GM12878 (cell line): ENCODE data around the gene APOBEC3H. TPM values are rescaled to one million over a fixed set of nuclear protein-coding genes. Genes with fewer than 3 reads are reported as not detected.

Experiments
- ATAC-seq: fragments of 200-7000 bp; cut with Tn5 transposase; 3 replicates; pipeline ENCODE4 v1.9.1; 2020; ENCODE audit warnings: mild to moderate bottlenecking, moderate library complexity
- BruUV-seq: library from RNA; stranded (reverse); fragments of 400-500 nt; replicated peaks from 2 replicates; lab custom pipeline; 2021; lab: Mats Ljungman, UMichigan
- CTCF ChIA-PET: fragments of 300-600 bp; sonication (Branson Sonifier 250); formaldehyde crosslinking; extraction: SDS; loops from one replicate; lab custom pipeline; 2021; ENCODE audit warnings: inconsistent platforms; lab: Yijun Ruan, JAX
- POLR2A ChIA-PET: fragments of 350-600 bp; formaldehyde crosslinking; extraction: SDS; loops from one replicate; lab custom pipeline; 2021; ENCODE audit warnings: inconsistent platforms; lab: Charles Lee
- RAD21 ChIA-PET: fragments of 300-600 bp; sonication (Branson Sonifier 250); formaldehyde crosslinking; loops from one replicate; lab custom pipeline; 2023; ENCODE audit warnings: antibody characterized with exemption; ENCODE audit not compliant: unreplicated experiment; lab: Charles Lee
- SMC1A ChIA-PET: fragments of 300-600 bp; sonication (Branson Sonifier 250); formaldehyde crosslinking; loops from one replicate; lab custom pipeline; 2023; ENCODE audit not compliant: unreplicated experiment, uncharacterized antibody; lab: Charles Lee
- DNase-seq: peaks from one replicate; pipeline ENCODE4 v3.0.0-alpha.2; 2011; ENCODE audit warnings: low read depth, low spot score
- FAIRE-seq: peaks from 3 replicates; lab custom pipeline; 2011; peaks lifted over from hg19 to GRCh38; lab: Jason Lieb, UNC
- H2AFZ ChIP-seq: 2 replicates; pipeline ENCODE4 v1.6.0; 2011; ENCODE audit warnings: low read depth, low read length, control low read depth; ENCODE audit not compliant: control insufficient read depth
- H3K27ac ChIP-seq: 2 replicates; pipeline ENCODE4 v1.5.1; 2011; ENCODE audit warnings: control low read depth; ENCODE audit not compliant: control insufficient read depth, insufficient read depth
- H3K27me3 ChIP-seq, 2 experiments: replicated peaks in 1 of 2; 2 replicates each; pipeline versions ENCODE4 v1.6.0 to v1.6.1; 2011; ENCODE audit warnings: low read length in 1 of 2; ENCODE audit not compliant: control insufficient read depth in 2 of 2, insufficient read depth in 2 of 2
- H3K36me3 ChIP-seq, 2 experiments: 2 replicates each; pipeline ENCODE4 v1.5.1; 2011; ENCODE audit warnings: low read length in 1 of 2; ENCODE audit not compliant: control insufficient read depth in 2 of 2, insufficient read depth in 2 of 2
- H3K4me1 ChIP-seq: 2 replicates; pipeline ENCODE4 v1.6.1; 2011; ENCODE audit warnings: mild to moderate bottlenecking, low read length, moderate library complexity, mixed read lengths; ENCODE audit not compliant: control insufficient read depth, insufficient read depth
- H3K4me2 ChIP-seq: 2 replicates; pipeline ENCODE4 v1.6.0; 2011; ENCODE audit warnings: control low read depth; ENCODE audit not compliant: control insufficient read depth, insufficient read depth
- H3K4me3 ChIP-seq: fragments of 200-600 bp; sonication (generic); 2 replicates; pipeline ENCODE4 v1.5.1; 2016
- H3K79me2 ChIP-seq: 2 replicates; pipeline ENCODE4 v1.6.0; 2011; ENCODE audit warnings: low read length; ENCODE audit not compliant: control insufficient read depth, insufficient read depth
- H3K9ac ChIP-seq: 2 replicates; pipeline ENCODE4 v1.8.0; 2011; ENCODE audit warnings: low read length, control low read depth, mixed read lengths; ENCODE audit not compliant: control insufficient read depth, insufficient read depth
- H3K9me3 ChIP-seq: replicated peaks from 3 replicates; pipeline ENCODE4 v1.5.1; 2011; ENCODE audit warnings: mild to moderate bottlenecking, low read length; ENCODE audit not compliant: control insufficient read depth, insufficient read depth
- H4K20me1 ChIP-seq: 2 replicates; pipeline ENCODE4 v1.6.0; 2011; ENCODE audit not compliant: control insufficient read depth, insufficient read depth
- CBX3 ChIP-seq: fragments of 200-600 bp; sonication (generic); IDR thresholded peaks from 2 replicates; pipeline ENCODE4 v1.6.1; 2016; ENCODE audit warnings: low read depth, borderline replicate concordance
- DPF2 ChIP-seq: fragments of 450-650 bp; IDR thresholded peaks from 2 replicates; pipeline ENCODE4 v1.6.1; 2017; ENCODE audit warnings: mild to moderate bottlenecking
- GATAD2B ChIP-seq: fragments of 450-650 bp; conservative IDR thresholded peaks from 2 replicates; pipeline ENCODE4 v1.6.1; 2017; ENCODE audit warnings: low read depth, mild to moderate bottlenecking, moderate library complexity
- MEF2B ChIP-seq: fragments of 450-650 bp; IDR thresholded peaks from 2 replicates; pipeline ENCODE4 v1.6.1; 2018; ENCODE audit warnings: mild to moderate bottlenecking, moderate library complexity; ENCODE audit not compliant: partially characterized antibody, poor library complexity, severe bottlenecking
- RELA ChIP-seq: fragments of 450-650 bp; IDR thresholded peaks from 2 replicates; pipeline ENCODE4 v1.8.0; 2014; ENCODE audit warnings: borderline replicate concordance; ENCODE audit not compliant: partially characterized antibody
- TARDBP ChIP-seq: IDR thresholded peaks from 2 replicates; pipeline ENCODE4 v1.6.1; 2016; ENCODE audit warnings: borderline replicate concordance
- TBL1XR1 ChIP-seq: IDR thresholded peaks from 2 replicates; pipeline ENCODE4 v1.6.1; 2012; ENCODE audit warnings: low read depth, low read length, improper control_type of control experiment
- TCF7 ChIP-seq: IDR thresholded peaks from 2 replicates; pipeline ENCODE4 v1.6.1; 2014; ENCODE audit warnings: antibody characterized with exemption, borderline replicate concordance
- YY1 ChIP-seq: IDR thresholded peaks from 2 replicates; pipeline ENCODE4 v1.6.1; 2011; ENCODE audit warnings: low read depth, mild to moderate bottlenecking, low read length
- ZBED1 ChIP-seq: IDR thresholded peaks from 2 replicates; pipeline ENCODE4 v1.6.1; 2016; ENCODE audit warnings: borderline replicate concordance
- ZNF24 ChIP-seq: fragments of 450-650 bp; IDR thresholded peaks from 2 replicates; pipeline ENCODE4 v1.6.1; 2017; ENCODE audit warnings: antibody characterized with exemption, mild to moderate bottlenecking
- ZZZ3 ChIP-seq: IDR thresholded peaks from 2 replicates; pipeline ENCODE4 v1.6.1; 2011; ENCODE audit warnings: low read depth; ENCODE audit not compliant: control insufficient read depth, insufficient read length
- WGBS: methylation state at CpG from one replicate; pipeline ENCODE4 v1.1.6; 2016; ENCODE audit warnings: low lambda C conversion rate; ENCODE audit not compliant: insufficient replicate concordance, insufficient coverage; ENCODE audit errors: missing lambda C conversion rate; 5-methylcytosine and 5-hydroxymethylcytosine counted together
- in situ Hi-C: fragments of 300-500 bp; cut with MboI; formaldehyde crosslinking; loops from 9 replicates; pipeline ENCODE4 v1.14.3; 2018; ENCODE audit warnings: mixed read lengths
- intact Hi-C: fragments of 100-400 bp; cut with micrococcal nuclease; formaldehyde crosslinking; loops from one replicate; pipeline ENCODE4 v1.14.2; 2022; ENCODE audit not compliant: unreplicated experiment
- polyA plus RNA-seq, 11 experiments: library from polyadenylated mRNA; depleted of rRNA in 4 of 11; unstranded in 6 of 11; stranded (reverse) in 5 of 11; fragments of >200 nt; fragmentation: Nextera tagmentation in 4 of 11; fragmentation: Illumina TruSeq in 1 of 11; extraction: Ambion mirVana in 4 of 11; extraction: Trizol in 1 of 11; gene quantifications; 1 replicate in 1 of 11; 2 replicates in 10 of 11; pipeline versions ENCODE4 v1.2.1 to v1.2.3, GENCODE V29; 2011 to 2016; ENCODE audit warnings: inconsistent platforms in 2 of 11, missing spikeins in 2 of 11, low read depth in 1 of 11
- total RNA-seq, 4 experiments: library from RNA; depleted of rRNA in 3 of 4; stranded (reverse); fragments of >200 nt in 3 of 4; fragmentation: Illumina TruSeq in 1 of 4; extraction: Trizol in 1 of 4; gene quantifications; 2 replicates each; pipeline versions ENCODE4 v1.2.1 to v1.2.3, GENCODE V29; 2013 to 2021
- TF ChIP-seq, protein P1 (sequence below): IDR thresholded peaks from 2 replicates; pipeline ENCODE4 v1.6.1; 2012; ENCODE audit warnings: low read depth, low read length, improper control_type of control experiment
- TF ChIP-seq, protein P2 (sequence below): fragments of 150-350 bp; IDR thresholded peaks from 2 replicates; pipeline ENCODE4 v1.6.1; 2014; ENCODE audit warnings: mild to moderate bottlenecking, low read depth, low read length
- TF ChIP-seq, protein P3 (sequence below): fragments of 450-650 bp; IDR thresholded peaks from 2 replicates; pipeline ENCODE4 v1.6.1; 2014; ENCODE audit warnings: mild to moderate bottlenecking

APOBEC3H gene
- total and polyA plus RNA-seq, 10 of the 15 experiments (the other 5 are each of a cell fraction or from before 2014, with no cell fraction given): 7.5 to 23.0 (median 14.8) TPM

DNA sequence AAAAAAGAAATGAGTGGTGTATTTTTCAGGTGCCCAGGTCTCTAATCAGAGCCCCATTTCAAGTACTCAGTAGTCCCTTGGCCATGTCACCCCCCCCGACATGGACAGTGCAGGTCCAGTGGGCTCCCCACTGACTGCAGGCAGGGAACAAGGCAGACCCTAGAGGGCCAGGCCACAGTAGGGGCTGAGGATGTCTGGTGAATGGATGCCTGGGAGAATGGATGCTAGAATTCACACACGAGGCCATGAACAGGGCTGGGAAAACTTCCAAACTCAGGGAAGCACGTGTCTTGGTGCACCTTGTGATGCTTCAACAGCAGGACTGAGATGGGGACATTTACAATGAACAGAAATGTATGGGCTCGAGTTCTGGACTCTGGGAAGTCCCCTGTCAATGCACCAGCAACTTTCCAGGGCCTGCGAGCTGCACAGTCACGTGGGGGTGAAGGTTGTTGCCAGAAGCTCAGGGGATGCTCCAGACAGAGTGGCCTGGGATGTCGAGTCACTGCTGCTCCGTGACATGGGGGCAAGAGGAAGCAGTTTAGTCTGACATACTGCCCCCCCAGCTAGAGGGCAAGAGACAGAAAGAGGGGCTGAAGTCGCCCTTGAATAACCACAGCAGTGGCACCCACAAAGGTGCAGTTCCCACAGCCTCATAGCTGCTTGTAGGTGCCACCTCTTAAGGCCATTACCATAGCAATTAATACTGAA, 16.8 kb upstream of the APOBEC3H start (continued):
- TF ChIP-seq TBL1XR1: no peak
- TF ChIP-seq TCF7: no peak
- TF ChIP-seq ZBED1: no peak
- TF ChIP-seq ZNF24: no peak
- TF ChIP-seq, protein P1, sequence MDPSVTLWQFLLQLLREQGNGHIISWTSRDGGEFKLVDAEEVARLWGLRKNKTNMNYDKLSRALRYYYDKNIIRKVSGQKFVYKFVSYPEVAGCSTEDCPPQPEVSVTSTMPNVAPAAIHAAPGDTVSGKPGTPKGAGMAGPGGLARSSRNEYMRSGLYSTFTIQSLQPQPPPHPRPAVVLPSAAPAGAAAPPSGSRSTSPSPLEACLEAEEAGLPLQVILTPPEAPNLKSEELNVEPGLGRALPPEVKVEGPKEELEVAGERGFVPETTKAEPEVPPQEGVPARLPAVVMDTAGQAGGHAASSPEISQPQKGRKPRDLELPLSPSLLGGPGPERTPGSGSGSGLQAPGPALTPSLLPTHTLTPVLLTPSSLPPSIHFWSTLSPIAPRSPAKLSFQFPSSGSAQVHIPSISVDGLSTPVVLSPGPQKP: no peak
- no peak for TF ChIP-seq ZZZ3
- no peak for TF ChIP-seq YY1
- no peak for TF ChIP-seq CBX3

DNA sequence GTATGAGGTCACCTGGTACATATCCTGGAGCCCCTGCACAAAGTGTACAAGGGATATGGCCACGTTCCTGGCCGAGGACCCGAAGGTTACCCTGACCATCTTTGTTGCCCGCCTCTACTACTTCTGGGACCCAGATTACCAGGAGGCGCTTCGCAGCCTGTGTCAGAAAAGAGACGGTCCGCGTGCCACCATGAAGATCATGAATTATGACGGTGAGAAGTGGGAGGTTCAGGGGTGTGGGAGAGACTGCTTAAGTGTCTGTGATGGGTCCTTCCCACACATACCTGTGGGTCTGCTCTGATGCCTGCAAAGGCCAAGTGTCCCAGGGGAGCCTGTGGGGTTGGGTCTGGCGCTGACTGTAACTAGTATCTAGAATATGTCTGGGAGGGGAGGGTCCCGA, 16.0 kb upstream of the APOBEC3H start:
- FAIRE-seq: no peak
- H3K9ac ChIP-seq: peak overlapping the region; percentile 7
- H3K4me3 ChIP-seq: peak overlapping the region; percentile 43; the same call in 1 of the 2 replicates
- peaks cover 1 to 6% of the 10 kb centered on the region in 2 experiments; a peak in 2 of 4 replicates for H3K36me3 ChIP-seq
- intact Hi-C loops (loop anchor here (2.0 kb wide), 1 partner anchor 18 kb away; no protein-coding TSS in a partner anchor), in situ Hi-C loops (no loop called here)
- ChIA-PET SMC1A (interaction anchor here (1.1 to 5.3 kb wide), 9 partner anchors 10 to 67 kb away, joined by 4 to 44 read pairs (median 4); partner anchors contain the start of genes APOBEC3C and APOBEC3H), RAD21 (interaction anchor here (1.3 to 7.0 kb wide), 4 partner anchors 14 to 99 kb away, joined by 4 to 57 read pairs (median 6); partner anchors contain the start of genes APOBEC3B and APOBEC3H), POLR2A (interaction anchor here (0.6 to 4.8 kb wide), 5 partner anchors 9 to 68 kb away, joined by 3 to 44 read pairs (median 6); partner anchors contain the start of gene APOBEC3H), CTCF (interaction anchor here (0.8 to 3.1 kb wide), 5 partner anchors 8 to 235 kb away, joined by 3 to 15 read pairs (median 4); no protein-coding TSS in a partner anchor)
- no peaks in the 10 kb centered on the region for H3K27me3 ChIP-seq
- DNase-seq: no peak
- TF ChIP-seq GATAD2B: peak; percentile 34; the same call in 1 of the 2 replicates
- TF ChIP-seq, protein P2, sequence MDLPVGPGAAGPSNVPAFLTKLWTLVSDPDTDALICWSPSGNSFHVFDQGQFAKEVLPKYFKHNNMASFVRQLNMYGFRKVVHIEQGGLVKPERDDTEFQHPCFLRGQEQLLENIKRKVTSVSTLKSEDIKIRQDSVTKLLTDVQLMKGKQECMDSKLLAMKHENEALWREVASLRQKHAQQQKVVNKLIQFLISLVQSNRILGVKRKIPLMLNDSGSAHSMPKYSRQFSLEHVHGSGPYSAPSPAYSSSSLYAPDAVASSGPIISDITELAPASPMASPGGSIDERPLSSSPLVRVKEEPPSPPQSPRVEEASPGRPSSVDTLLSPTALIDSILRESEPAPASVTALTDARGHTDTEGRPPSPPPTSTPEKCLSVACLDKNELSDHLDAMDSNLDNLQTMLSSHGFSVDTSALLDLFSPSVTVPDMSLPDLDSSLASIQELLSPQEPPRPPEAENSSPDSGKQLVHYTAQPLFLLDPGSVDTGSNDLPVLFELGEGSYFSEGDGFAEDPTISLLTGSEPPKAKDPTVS: no peak
- no peak for TF ChIP-seq RELA
- 0 out of 2 replicates have a peak, but pooled peaks have one; percentile 11 for TF ChIP-seq DPF2
- no peak for TF ChIP-seq TARDBP
- TF ChIP-seq MEF2B: peak; percentile 86
- TF ChIP-seq, protein P3, sequence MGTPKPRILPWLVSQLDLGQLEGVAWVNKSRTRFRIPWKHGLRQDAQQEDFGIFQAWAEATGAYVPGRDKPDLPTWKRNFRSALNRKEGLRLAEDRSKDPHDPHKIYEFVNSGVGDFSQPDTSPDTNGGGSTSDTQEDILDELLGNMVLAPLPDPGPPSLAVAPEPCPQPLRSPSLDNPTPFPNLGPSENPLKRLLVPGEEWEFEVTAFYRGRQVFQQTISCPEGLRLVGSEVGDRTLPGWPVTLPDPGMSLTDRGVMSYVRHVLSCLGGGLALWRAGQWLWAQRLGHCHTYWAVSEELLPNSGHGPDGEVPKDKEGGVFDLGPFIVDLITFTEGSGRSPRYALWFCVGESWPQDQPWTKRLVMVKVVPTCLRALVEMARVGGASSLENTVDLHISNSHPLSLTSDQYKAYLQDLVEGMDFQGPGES: no peak
- H4K20me1 ChIP-seq: no peaks in the 10 kb centered on the region
- H3K79me2 ChIP-seq: peaks cover 34% of the 10 kb centered on the region
- ATAC-seq: no peak
- peak overlapping the region; percentile 52 for H3K27ac ChIP-seq
- no TSS peak for BruUV-seq
- peak overlapping the region; percentile 75 for H3K4me2 ChIP-seq
- H3K4me1 ChIP-seq: peaks cover 29% of the 10 kb centered on the region
- no peak overlapping the region for H2AFZ ChIP-seq
- 77% methylated on average over 12 of the region's 12 CpGs for WGBS
- no peaks in the 10 kb centered on the region for H3K9me3 ChIP-seq
